HCT116 (cell line): Measurements from ENCODE around the gene TWIST2. TPM values are rescaled to one million over a fixed set of nuclear protein-coding genes. Genes with fewer than 3 reads are reported as not detected.
A peak's percentile ranks its signal among the peaks of the same experiment; 100 is the strongest.

Source experiments
- ATAC-seq: fragments of 200-7000 bp; cut with Tn5 transposase; 2 replicates; pipeline ENCODE4 v1.9.1; 2020; ENCODE audit warnings: mild to moderate bottlenecking, moderate library complexity
- BruUV-seq: library from RNA; stranded (reverse); fragments of 400-500 nt; replicated peaks from 2 replicates; lab custom pipeline; 2021; lab: Mats Ljungman, UMichigan
- CTCF ChIA-PET: fragments of 300-600 bp; sonication (Branson Sonifier 250); formaldehyde crosslinking; loops from one replicate; lab custom pipeline; 2021; ENCODE audit warnings: antibody characterized with exemption; lab: Charles Lee
- POLR2A ChIA-PET: fragments of 300-600, 350-600 bp; sonication (Branson Sonifier 250); formaldehyde crosslinking; loops from one replicate; lab custom pipeline; 2021; ENCODE audit warnings: antibody characterized with exemption; lab: Charles Lee
- RAD21 ChIA-PET, 2 experiments: fragments of 300-600 bp; sonication (Branson Sonifier 250); formaldehyde crosslinking; loops; one replicate each; lab custom pipeline; 2023; ENCODE audit warnings: low total read pairs in 2 of 2; ENCODE audit not compliant: uncharacterized antibody in 2 of 2, unreplicated experiment in 2 of 2, low non-redundant PET in 1 of 2; lab: Charles Lee
- DNase-seq: peaks from one replicate; pipeline ENCODE4 v3.0.0-alpha.2; 2010; ENCODE audit warnings: low read depth, low spot score
- H2AFZ ChIP-seq: fragments of 200-600 bp; shearing (Covaris generic), sonication (generic); 2 replicates; pipeline ENCODE4 v1.6.1; 2017; ENCODE audit warnings: low read depth, mixed run types, mixed read lengths, antibody characterized with exemption, low read length; ENCODE audit not compliant: poor library complexity, severe bottlenecking
- H3K27ac ChIP-seq: 2 replicates; pipeline ENCODE4 v1.5.1; 2012; ENCODE audit warnings: low read depth, low read length
- H3K27me3 ChIP-seq: fragments of 200-600 bp; sonication (generic); 2 replicates; pipeline ENCODE4 v1.6.1; 2016; ENCODE audit warnings: mixed run types, low read length, mixed read lengths; ENCODE audit not compliant: insufficient read depth
- H3K36me3 ChIP-seq, 2 experiments: fragments of 200-500 bp in 1 of 2; fragments of 200-600 bp in 1 of 2; sonication (Bioruptor generic) in 1 of 2; sonication (generic) in 1 of 2; 2 replicates each; pipeline versions ENCODE4 v1.5.1 to v1.6.1; 2014 to 2016; ENCODE audit warnings: low read length in 2 of 2, inconsistent platforms in 1 of 2, mixed read lengths in 1 of 2, mixed run types in 1 of 2; ENCODE audit not compliant: insufficient read depth in 2 of 2, control insufficient read depth in 1 of 2
- H3K4me1 ChIP-seq, 2 experiments: fragments of 200-600 bp in 1 of 2; sonication (generic) in 1 of 2; 2 replicates each; pipeline versions ENCODE4 v1.5.1 to v1.6.1; 2012 to 2017; ENCODE audit warnings: low read length in 2 of 2, inconsistent platforms in 1 of 2, mild to moderate bottlenecking in 1 of 2, mixed read lengths in 1 of 2, mixed run types in 1 of 2, moderate library complexity in 1 of 2; ENCODE audit not compliant: insufficient read depth in 2 of 2, control insufficient read depth in 1 of 2
- H3K4me2 ChIP-seq: fragments of 200-600 bp; sonication (generic); 2 replicates; pipeline ENCODE4 v1.6.1; 2017; ENCODE audit warnings: mixed run types, low read length, mixed read lengths
- H3K4me3 ChIP-seq, 2 experiments: fragments of 200-600 bp in 1 of 2; sonication (generic) in 1 of 2; replicated peaks in 1 of 2; 2 replicates each; pipeline ENCODE4 v1.5.1; 2011 to 2016; ENCODE audit warnings: low read length in 2 of 2, control low read depth in 1 of 2, low read depth in 1 of 2, mild to moderate bottlenecking in 1 of 2, mixed read lengths in 1 of 2, mixed run types in 1 of 2
- H3K79me2 ChIP-seq: fragments of 200-600 bp; sonication (generic); 2 replicates; pipeline ENCODE4 v1.6.1; 2017; ENCODE audit warnings: mild to moderate bottlenecking, mixed run types, low read length, moderate library complexity, mixed read lengths; ENCODE audit not compliant: insufficient read depth
- H3K9ac ChIP-seq: fragments of 200-600 bp; sonication (generic); 2 replicates; pipeline ENCODE4 v1.6.1; 2016; ENCODE audit warnings: low read length, mixed read lengths
- H3K9me2 ChIP-seq: fragments of 200-600 bp; sonication (generic), shearing (Covaris generic); 2 replicates; pipeline ENCODE4 v1.6.1; 2017; ENCODE audit warnings: mixed run types, mild to moderate bottlenecking, moderate library complexity; ENCODE audit not compliant: insufficient read depth
- H3K9me3 ChIP-seq, 2 experiments: fragments of 200-500 bp in 1 of 2; fragments of 200-600 bp in 1 of 2; sonication (Bioruptor generic) in 1 of 2; sonication (generic) in 1 of 2; 2 replicates each; pipeline ENCODE4 v1.6.1; 2014 to 2017; ENCODE audit warnings: low read length in 2 of 2, mixed read lengths in 2 of 2, inconsistent platforms in 1 of 2, low read depth in 1 of 2, mild to moderate bottlenecking in 1 of 2, mixed run types in 1 of 2, moderate library complexity in 1 of 2; ENCODE audit not compliant: control insufficient read depth in 1 of 2, insufficient read depth in 1 of 2
- H4K20me1 ChIP-seq: fragments of 200-600 bp; sonication (generic), shearing (Covaris generic); 2 replicates; pipeline ENCODE4 v1.6.1; 2017; ENCODE audit warnings: mixed run types, mild to moderate bottlenecking, moderate library complexity; ENCODE audit not compliant: insufficient read depth
- CEBPB ChIP-seq: IDR thresholded peaks from 2 replicates; pipeline ENCODE4 v1.6.1; 2012; ENCODE audit warnings: low read depth
- CTCF ChIP-seq, 3 experiments: fragments of 200-600 bp in 1 of 3; sonication (generic) in 1 of 3; IDR thresholded peaks in 2 of 3; conservative IDR thresholded peaks in 1 of 3; 2 replicates each; pipeline ENCODE4 v1.5.1; 2012 to 2017; ENCODE audit warnings: low read depth in 2 of 3, low read length in 2 of 3, antibody characterized with exemption in 1 of 3, borderline replicate concordance in 1 of 3, control low read depth in 1 of 3, mild to moderate bottlenecking in 1 of 3, mixed read lengths in 1 of 3, mixed run types in 1 of 3, moderate library complexity in 1 of 3; ENCODE audit not compliant: insufficient read depth in 1 of 3
- EGR1 ChIP-seq: IDR thresholded peaks from 2 replicates; pipeline ENCODE4 v1.6.1; 2012; ENCODE audit warnings: low read depth
- EZH2 ChIP-seq: fragments of 200-600 bp; sonication (generic); IDR thresholded peaks from 2 replicates; pipeline ENCODE4 v1.6.1; 2017; ENCODE audit warnings: antibody characterized with exemption, mixed run types
- EZH2phosphoT487 ChIP-seq: fragments of 200-600 bp; IDR thresholded peaks from 2 replicates; pipeline ENCODE4 v1.6.1; 2018; ENCODE audit warnings: antibody characterized with exemption, borderline replicate concordance
- JUND ChIP-seq: IDR thresholded peaks from 2 replicates; pipeline ENCODE4 v1.6.1; 2012
- MAX ChIP-seq: IDR thresholded peaks from 2 replicates; pipeline ENCODE4 v1.6.1; 2012
- POLR2A ChIP-seq: IDR thresholded peaks from 2 replicates; pipeline ENCODE4 v1.7.0; 2011; ENCODE audit warnings: borderline replicate concordance; ENCODE audit not compliant: insufficient read depth, insufficient read length; ENCODE audit errors: extremely low read depth
- RAD21 ChIP-seq: IDR thresholded peaks from 2 replicates; pipeline ENCODE4 v1.6.1; 2012; ENCODE audit warnings: low read depth, mild to moderate bottlenecking
- SIN3A ChIP-seq: IDR thresholded peaks from 2 replicates; pipeline ENCODE4 v1.6.1; 2012; ENCODE audit warnings: low read depth
- SP1 ChIP-seq: IDR thresholded peaks from 2 replicates; pipeline ENCODE4 v1.6.1; 2012; ENCODE audit warnings: low read depth
- SRF ChIP-seq: IDR thresholded peaks from 2 replicates; pipeline ENCODE4 v1.6.1; 2012; ENCODE audit warnings: low read depth
- TCF7L2 ChIP-seq: IDR thresholded peaks from 2 replicates; pipeline ENCODE4 v1.7.0; 2011; ENCODE audit warnings: borderline replicate concordance, inconsistent platforms; ENCODE audit not compliant: insufficient read depth, insufficient read length; ENCODE audit errors: extremely low read depth
- YY1 ChIP-seq: IDR thresholded peaks from 2 replicates; pipeline ENCODE4 v1.6.1; 2011; ENCODE audit warnings: low read length, low read depth, moderate library complexity, mild to moderate bottlenecking; ENCODE audit not compliant: insufficient replicate concordance; ENCODE audit errors: extremely low read depth
- ZNF274 ChIP-seq: fragments of 200-500 bp; sonication (Bioruptor generic); IDR thresholded peaks from 2 replicates; pipeline ENCODE4 v1.6.1; 2014; ENCODE audit warnings: mild to moderate bottlenecking, low read depth, low read length, inconsistent platforms
- intact Hi-C: fragments of 100-400 bp; cut with micrococcal nuclease; formaldehyde crosslinking; loops from 2 replicates; pipeline ENCODE4 v1.10.0; 2022
- total RNA-seq: library from RNA; stranded (reverse); gene quantifications from one replicate; pipeline ENCODE4 v1.2.1, GENCODE V29; 2021; ENCODE audit not compliant: unreplicated experiment

The TWIST2 gene
- total RNA-seq, 1 experiment from 2014 or later = not detected

- H3K36me3 ChIP-seq = no peaks in the 10 kb centered on the region
- H3K79me2 ChIP-seq = no peaks in the 10 kb centered on the region
- TF ChIP-seq MAX = peak; percentile 50; the same call in 1 of the 2 replicates
- TF ChIP-seq TCF7L2 = no peak
- TF ChIP-seq, all 23 proteins: peak for 1
- H3K27me3 ChIP-seq = peaks cover 13% of the 10 kb centered on the region; the same call in 1 of the 2 replicates
- H3K4me3 ChIP-seq = no peak overlapping the region
- no peak overlapping the region for H3K27ac ChIP-seq
- H4K20me1 ChIP-seq = no peaks in the 10 kb centered on the region
- H3K9me3 ChIP-seq = 0 out of 4 replicates have a peak, but pooled peaks cover 0 to 6% of the 10 kb centered on the region in 2 experiments
- intact Hi-C loops = no loop called here
- H3K9me2 ChIP-seq = no peaks in the 10 kb centered on the region
- no peak overlapping the region for H2AFZ ChIP-seq
- no TSS peak for BruUV-seq
- ATAC-seq = no peak
- ChIA-PET POLR2A (no interaction called here), RAD21 (no interaction called here), CTCF (no interaction called here)
- no peak overlapping the region for H3K4me2 ChIP-seq
- DNase-seq = no peak
- H3K9ac ChIP-seq = no peak overlapping the region
- H3K4me1 ChIP-seq = no peaks in the 10 kb centered on the region
Measured at GRCh38 chr2:238821391-238821790, 26.5 kb upstream of the TWIST2 start.

GRCh38 chr2:238821944-238822670 is 25.8 kb upstream of the TWIST2 start:
- peaks cover 12% of the 10 kb centered on the region; the same call in 1 of the 2 replicates for H3K27me3 ChIP-seq
- ATAC-seq = no peak
- H3K9me3 ChIP-seq = 0 out of 4 replicates have a peak, but pooled peaks cover 0 to 6% of the 10 kb centered on the region in 2 experiments
- intact Hi-C loops = no loop called here
- H3K36me3 ChIP-seq = no peaks in the 10 kb centered on the region
- H3K27ac ChIP-seq = no peak overlapping the region
- H3K4me2 ChIP-seq = no peak overlapping the region
- H4K20me1 ChIP-seq = no peaks in the 10 kb centered on the region
- ChIA-PET RAD21 (no interaction called here), CTCF (no interaction called here), POLR2A (no interaction called here)
- H2AFZ ChIP-seq = no peak overlapping the region
- H3K9me2 ChIP-seq = no peaks in the 10 kb centered on the region
- DNase-seq = no peak
- H3K9ac ChIP-seq = no peak overlapping the region
- TF ChIP-seq RAD21 (no peak), POLR2A (no peak), CEBPB (no peak), MAX (no peak), YY1 (no peak), EGR1 (no peak), SIN3A (no peak), EZH2 (no peak), JUND (no peak), SRF (no peak), ZNF274 (no peak), CTCF (IDR thresholded peaks at IDR 0.05 in 2 of 3, conservative IDR thresholded peaks at IDR 0.05 in 1 of 3; ENCODE audit: borderline replicate concordance in 1 of 3, insufficient read depth in 1 of 3, low read depth in 2 of 3, low read length in 2 of 3) (no peak), EZH2phosphoT487 (no peak), SP1 (no peak)
- no peaks in the 10 kb centered on the region for H3K79me2 ChIP-seq
- no peak overlapping the region for H3K4me3 ChIP-seq
- no peaks in the 10 kb centered on the region for H3K4me1 ChIP-seq
- BruUV-seq = no TSS peak
